ENCODE measurements around the gene TRIM40. TPM values are rescaled to one million over a fixed set of nuclear protein-coding genes. Genes with fewer than 3 reads are reported as not detected.
A peak's percentile ranks its signal among the peaks of the same experiment; 100 is the strongest.

TRIM40 gene
- polyA plus RNA-seq, 1 donor from 2014 or later: 0.10 TPM

- Mint-ChIP-seq H3K36me3 (peaks cover 1% of the 10 kb centered on the region), H3K27ac (peak overlapping the region in 1 of 3 donors; percentile 57), H3K27me3 (peaks cover 26% of the 10 kb centered on the region), H3K4me1 (peaks cover 0 to 4% (median 0%) of the 10 kb centered on the region in 3 donors), H3K9me3 (peaks cover 0 to 2% (median 0%) of the 10 kb centered on the region in 3 donors), H3K4me3 (no peak overlapping the region)
Observed at GRCh38 chr6:30149858-30150550, 14.1 kb downstream of the TRIM40 start.

GRCh38 chr6:30150671-30151395 is 14.9 kb downstream of the TRIM40 start:
- Mint-ChIP-seq H3K4me3 (no peak overlapping the region), H3K36me3 (peaks cover 1% of the 10 kb centered on the region), H3K27me3 (peaks cover 24% of the 10 kb centered on the region), H3K9me3 (peaks cover 0 to 2% (median 0%) of the 10 kb centered on the region in 3 donors), H3K4me1 (peaks cover 0 to 4% (median 0%) of the 10 kb centered on the region in 3 donors), H3K27ac (no peak overlapping the region)

- Mint-ChIP-seq H3K27me3 (peaks cover 23% of the 10 kb centered on the region), H3K4me3 (no peak overlapping the region), H3K27ac (no peak overlapping the region), H3K4me1 (peaks cover 0 to 4% (median 0%) of the 10 kb centered on the region in 3 donors), H3K9me3 (peaks cover 0 to 2% (median 0%) of the 10 kb centered on the region in 3 donors), H3K36me3 (peaks cover 1% of the 10 kb centered on the region)
Observed at GRCh38 chr6:30151580-30151979, 15.6 kb downstream of the TRIM40 start.

GRCh38 chr6:30152016-30152673 is 16.2 kb downstream of the TRIM40 start:
- Mint-ChIP-seq H3K27ac (no peak overlapping the region), H3K9me3 (peaks cover 0 to 2% (median 0%) of the 10 kb centered on the region in 3 donors), H3K36me3 (peaks cover 1% of the 10 kb centered on the region), H3K27me3 (peaks cover 22% of the 10 kb centered on the region), H3K4me3 (no peak overlapping the region), H3K4me1 (peaks cover 0 to 4% (median 0%) of the 10 kb centered on the region in 3 donors)

DNA sequence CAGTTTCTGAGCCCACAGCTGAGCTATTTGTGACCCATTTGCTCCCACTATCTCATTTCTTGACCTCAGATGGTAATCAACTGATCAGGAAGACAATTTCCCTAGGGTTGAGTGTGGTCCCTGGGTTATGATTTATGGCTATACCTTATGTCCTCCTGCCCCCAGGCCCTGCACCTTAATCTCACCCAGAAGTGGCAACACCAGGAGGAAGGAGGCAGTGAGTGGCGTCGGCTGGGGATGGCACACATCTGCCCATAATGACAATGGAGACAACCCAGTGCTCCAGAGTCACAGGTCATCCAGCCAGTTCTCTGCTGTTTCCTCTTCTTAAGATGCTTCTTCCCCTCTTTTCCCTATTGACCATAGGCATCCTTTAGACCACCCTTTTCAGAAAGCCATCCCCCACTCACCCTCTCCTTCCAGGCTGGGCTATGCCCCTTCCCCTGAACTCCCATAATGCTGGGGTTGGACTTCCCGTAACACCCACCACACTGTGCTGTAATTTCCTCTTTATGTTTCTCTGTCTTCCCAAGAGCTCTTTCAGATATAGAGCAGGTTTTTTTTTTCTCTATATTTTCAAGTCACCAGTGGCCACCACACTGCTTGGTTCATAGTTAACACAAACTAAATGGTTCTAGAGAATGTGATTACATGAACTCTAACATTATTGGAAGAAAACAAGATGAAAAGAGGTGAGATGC is 17.1 kb downstream of the TRIM40 start:
- Mint-ChIP-seq H3K27ac (no peak overlapping the region), H3K36me3 (peaks cover 3% of the 10 kb centered on the region), H3K27me3 (peaks cover 18% of the 10 kb centered on the region), H3K4me3 (no peak overlapping the region), H3K9me3 (no peaks in the 10 kb centered on the region), H3K4me1 (peaks cover 0 to 6% (median 0%) of the 10 kb centered on the region in 3 donors)

GRCh38 chr6:30154061-30154460 is 18.1 kb downstream of the TRIM40 start:
- H3K4me1 Mint-ChIP-seq: peaks cover 0 to 6% (median 0%) of the 10 kb centered on the region in 3 donors
- H3K27ac Mint-ChIP-seq: no peak overlapping the region
- H3K9me3 Mint-ChIP-seq: no peaks in the 10 kb centered on the region
- no peak overlapping the region for H3K4me3 Mint-ChIP-seq
- H3K27me3 Mint-ChIP-seq: peaks cover 15% of the 10 kb centered on the region
- peaks cover 3% of the 10 kb centered on the region for H3K36me3 Mint-ChIP-seq

GRCh38 chr6:30154709-30155519 is 19.0 kb downstream of the TRIM40 start:
- Mint-ChIP-seq H3K27me3 (peaks cover 14% of the 10 kb centered on the region), H3K36me3 (peaks cover 2% of the 10 kb centered on the region), H3K27ac (no peak overlapping the region), H3K9me3 (no peaks in the 10 kb centered on the region), H3K4me1 (peaks cover 0 to 4% (median 0%) of the 10 kb centered on the region in 3 donors), H3K4me3 (peak overlapping the region in 1 of 4 donors; percentile 15)

DNA sequence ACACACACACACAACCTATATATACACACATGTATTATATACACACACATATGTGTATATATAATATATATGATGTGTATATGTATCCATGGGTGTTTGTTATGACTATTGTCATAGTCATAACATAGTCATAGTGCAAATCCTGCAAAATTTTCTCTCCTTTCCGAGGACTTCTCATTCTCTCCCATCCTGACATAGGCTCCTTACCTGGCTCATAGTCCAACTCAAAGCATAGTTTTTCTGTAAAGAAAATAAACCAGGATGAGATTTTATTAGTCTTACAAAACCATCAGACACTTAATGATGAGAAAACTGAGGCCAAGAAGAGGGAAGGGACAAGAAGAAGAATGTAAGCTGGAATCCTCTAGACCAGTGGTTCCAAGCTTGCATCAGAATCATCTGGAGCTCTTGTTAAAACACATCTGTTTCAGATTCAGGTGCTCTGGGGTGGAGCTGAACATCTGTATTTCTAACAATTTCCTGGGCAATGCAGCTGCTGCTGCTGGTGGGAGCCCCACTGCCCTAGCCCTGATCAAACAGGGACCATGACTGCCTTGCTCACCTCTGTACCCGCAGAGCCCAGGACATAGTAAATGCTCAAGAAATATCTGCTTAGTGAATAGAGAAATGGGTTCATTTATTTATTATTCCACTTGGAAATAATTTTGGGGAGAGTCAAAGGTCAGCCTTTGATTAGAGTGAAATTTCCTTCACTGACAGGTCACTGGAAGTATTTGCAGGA is 19.8 kb downstream of the TRIM40 start:
- Mint-ChIP-seq H3K27me3 (peaks cover 16% of the 10 kb centered on the region), H3K36me3 (peaks cover 2% of the 10 kb centered on the region), H3K27ac (no peak overlapping the region), H3K9me3 (no peaks in the 10 kb centered on the region), H3K4me1 (peaks cover 0 to 4% (median 0%) of the 10 kb centered on the region in 3 donors), H3K4me3 (no peak overlapping the region)

DNA sequence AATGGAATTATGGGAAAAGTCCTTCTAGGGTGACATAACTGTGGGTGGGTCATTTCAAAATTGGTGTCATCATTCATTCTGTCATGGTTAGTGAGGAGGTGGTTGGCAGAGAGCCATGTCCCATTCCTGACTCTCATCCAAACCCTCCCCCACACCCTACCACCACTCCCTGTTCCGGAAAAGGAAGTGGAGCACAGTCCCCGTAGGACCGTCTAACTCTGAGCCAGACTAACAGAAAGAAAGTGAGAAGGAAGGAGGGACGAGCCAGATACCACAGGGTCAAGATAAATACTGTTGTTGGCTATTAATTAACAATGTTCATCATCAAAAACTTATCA is 20.3 kb downstream of the TRIM40 start:
- H3K36me3 Mint-ChIP-seq: peaks cover 2% of the 10 kb centered on the region
- H3K9me3 Mint-ChIP-seq: no peaks in the 10 kb centered on the region
- H3K27ac Mint-ChIP-seq: no peak overlapping the region
- peaks cover 0 to 4% (median 0%) of the 10 kb centered on the region in 3 donors for H3K4me1 Mint-ChIP-seq
- peaks cover 16% of the 10 kb centered on the region for H3K27me3 Mint-ChIP-seq
- H3K4me3 Mint-ChIP-seq: peak overlapping the region in 1 of 4 donors; percentile 61

- Mint-ChIP-seq H3K27ac (no peak overlapping the region), H3K9me3 (no peaks in the 10 kb centered on the region), H3K36me3 (peaks cover 2% of the 10 kb centered on the region), H3K4me3 (no peak overlapping the region), H3K27me3 (peaks cover 15% of the 10 kb centered on the region), H3K4me1 (peaks cover 0 to 3% (median 0%) of the 10 kb centered on the region in 3 donors)
Observed at GRCh38 chr6:30156774-30157173, 20.8 kb downstream of the TRIM40 start.

DNA sequence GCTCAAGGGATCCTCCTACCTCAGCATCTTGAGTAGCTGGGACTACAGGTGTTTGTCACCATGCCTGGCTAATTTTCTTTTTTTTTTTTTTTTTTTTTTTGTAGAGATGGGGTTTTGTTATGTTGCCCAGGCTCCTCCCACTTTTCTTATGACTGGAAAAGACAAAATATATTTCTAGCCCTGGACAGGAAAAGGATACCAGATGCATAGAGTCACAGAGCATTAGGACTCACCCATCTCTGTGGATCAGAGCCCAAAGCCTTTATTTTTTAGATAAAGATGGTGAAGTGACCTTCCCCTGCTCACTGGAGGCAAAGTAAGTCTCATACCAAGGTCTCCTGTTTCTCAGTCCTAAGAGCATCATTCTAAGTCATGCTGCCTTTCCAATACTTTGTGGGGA is 21.6 kb downstream of the TRIM40 start:
- no peak overlapping the region for H3K4me3 Mint-ChIP-seq
- no peaks in the 10 kb centered on the region for H3K9me3 Mint-ChIP-seq
- H3K36me3 Mint-ChIP-seq: peaks cover 2% of the 10 kb centered on the region
- H3K27ac Mint-ChIP-seq: no peak overlapping the region
- peaks cover 15% of the 10 kb centered on the region for H3K27me3 Mint-ChIP-seq
- peaks cover 0 to 3% (median 1%) of the 10 kb centered on the region in 3 donors for H3K4me1 Mint-ChIP-seq

DNA sequence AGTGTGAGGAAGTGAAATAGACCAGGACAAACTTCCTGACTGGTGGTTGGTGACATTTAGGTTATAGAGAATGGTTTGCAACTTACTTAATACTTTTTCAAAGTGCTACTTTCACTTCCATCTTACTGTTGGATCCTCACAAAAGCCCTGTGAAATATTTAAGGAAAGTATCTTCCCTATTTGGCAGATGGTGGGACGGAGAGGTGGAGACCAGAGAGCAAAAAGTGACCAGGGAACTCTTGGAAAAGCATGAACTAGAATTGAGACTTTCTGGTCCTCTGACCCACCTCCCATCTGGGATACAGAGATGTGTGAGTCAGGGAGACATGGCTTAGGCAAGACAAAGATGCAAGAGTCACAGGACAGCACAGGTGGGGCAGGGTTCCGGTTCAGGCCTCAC is 22.1 kb downstream of the TRIM40 start:
- Mint-ChIP-seq H3K4me1 (peaks cover 0 to 3% (median 1%) of the 10 kb centered on the region in 3 donors), H3K27me3 (peaks cover 12% of the 10 kb centered on the region), H3K36me3 (peaks cover 2% of the 10 kb centered on the region), H3K9me3 (no peaks in the 10 kb centered on the region), H3K4me3 (no peak overlapping the region), H3K27ac (no peak overlapping the region)

DNA sequence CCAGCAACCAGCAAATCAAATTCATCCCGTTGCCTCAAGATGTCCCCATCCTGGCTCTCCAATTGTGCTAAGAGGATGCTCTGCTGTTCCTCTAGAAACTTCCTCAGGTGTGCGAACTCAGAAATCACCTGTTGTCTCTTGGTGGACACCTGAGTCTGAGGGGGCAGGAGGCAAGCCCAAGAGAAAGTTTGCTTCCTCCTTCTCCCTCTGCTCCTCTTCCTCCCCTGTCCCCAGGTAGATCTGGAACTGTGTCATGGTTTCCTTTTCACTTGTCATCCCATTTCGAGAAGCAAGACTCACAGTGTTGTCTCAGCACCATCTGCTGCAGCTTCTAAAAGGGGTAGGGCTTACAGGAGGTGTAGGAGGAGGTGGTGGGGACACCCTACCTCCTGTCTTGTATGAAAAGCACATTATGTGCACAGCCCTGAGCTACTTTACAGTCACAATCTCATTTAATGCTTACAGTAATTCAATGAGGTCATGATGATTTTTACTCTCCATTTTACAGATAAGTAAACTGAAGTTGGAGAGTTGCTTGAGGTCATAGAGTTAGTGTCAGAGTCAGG is 22.6 kb downstream of the TRIM40 start:
- Mint-ChIP-seq H3K27ac (no peak overlapping the region), H3K9me3 (no peaks in the 10 kb centered on the region), H3K4me3 (no peak overlapping the region), H3K36me3 (peaks cover 2% of the 10 kb centered on the region), H3K27me3 (peaks cover 12% of the 10 kb centered on the region), H3K4me1 (peaks cover 0 to 3% (median 1%) of the 10 kb centered on the region in 3 donors)
